Measurements from ENCODE around the gene TAF4. TPM values are rescaled to one million over a fixed set of nuclear protein-coding genes. Genes with fewer than 3 reads are reported as not detected.

Gene TAF4
- total and polyA plus RNA-seq, 8 donors, result 14.1 to 21.0 (median 17.1) TPM

- H3K36me3 ChIP-seq, result no peaks in the 10 kb centered on the region
- H3K4me3 ChIP-seq, result no peak overlapping the region
- H3K9me3 ChIP-seq, result peaks cover 0 to 14% of the 10 kb centered on the region in 2 donors
- no peak overlapping the region for H3K27ac ChIP-seq
- H3K27me3 ChIP-seq, result no peaks in the 10 kb centered on the region
- TF ChIP-seq CTCF (IDR thresholded peaks at IDR 0.05), result no peak
- H3K4me1 ChIP-seq, result peaks cover 11 to 24% of the 10 kb centered on the region in 2 donors
- DNase-seq, result no peak
- intact Hi-C loops (cut with DNase I), result loop anchor here in 1 of 2 donors (10.0 kb wide), 1 partner anchor 56 kb away; the partner anchor contains the start of gene LSM14B
- ATAC-seq, result no peak
Measured at GRCh38 chr20:62068997-62069396, 3.3 kb upstream of the TAF4 start.

- no peak for ATAC-seq
- no peak overlapping the region for H3K27ac ChIP-seq
Measured at GRCh38 chr20:62067547-62068260, 2.0 kb upstream of the TAF4 start.

GRCh38 chr20:62066983-62067433, 1.3 kb upstream of the TAF4 start:
- Histone ChIP-seq H3K4me3 (peak overlapping the region; percentile 52 to 62), H3K9me3 (no peaks in the 10 kb centered on the region), H3K4me1 (peaks cover 23 to 44% of the 10 kb centered on the region in 2 donors), H3K27ac (peak overlapping the region; percentile 80 to 84), H3K36me3 (no peaks in the 10 kb centered on the region), H3K27me3 (no peaks in the 10 kb centered on the region)
- intact Hi-C loops (cut with DNase I), result loop anchor here in 1 of 2 donors (10.0 kb wide), 1 partner anchor 58 kb away; the partner anchor contains the start of gene LSM14B
- peak in 1 of 4 donors; percentile 49 for DNase-seq
- ATAC-seq, result peak; percentile 29
- no peak for TF ChIP-seq CTCF (IDR thresholded peaks at IDR 0.05)

More at GRCh38 chr20:62067547-62068260, 2.0 kb upstream of the TAF4 start:
- Histone ChIP-seq H3K4me1 (peaks cover 23 to 37% of the 10 kb centered on the region in 2 donors), H3K36me3 (no peaks in the 10 kb centered on the region), H3K27me3 (no peaks in the 10 kb centered on the region), H3K4me3 (no peak overlapping the region), H3K9me3 (peaks cover 0 to 4% of the 10 kb centered on the region in 2 donors)
- TF ChIP-seq CTCF (IDR thresholded peaks at IDR 0.05), result no peak
- no peak for DNase-seq
- intact Hi-C loops (cut with DNase I), result loop anchor here in 1 of 2 donors (10.0 kb wide), 1 partner anchor 57 kb away; the partner anchor contains the start of gene LSM14B

GRCh38 chr20:62066339-62066982, 780 bp upstream of the TAF4 start:
- TF ChIP-seq CTCF (IDR thresholded peaks at IDR 0.05), result no peak
- no peaks in the 10 kb centered on the region for H3K9me3 ChIP-seq
- DNase-seq (peak; percentile 60 to 89 (median 61)), ATAC-seq (peak; percentile 60)
- no peaks in the 10 kb centered on the region for H3K36me3 ChIP-seq
- peaks cover 23 to 49% of the 10 kb centered on the region in 2 donors for H3K4me1 ChIP-seq
- H3K27me3 ChIP-seq, result no peaks in the 10 kb centered on the region
- peak overlapping the region; percentile 52 to 62 for H3K4me3 ChIP-seq
- intact Hi-C loops (cut with DNase I), result loop anchor here in 1 of 2 donors (10.0 kb wide), 1 partner anchor 58 kb away; the partner anchor contains the start of gene LSM14B
- peak overlapping the region; percentile 80 to 84 for H3K27ac ChIP-seq
